ENCODE data around the gene HLA-E.

The HLA-E gene

DNA sequence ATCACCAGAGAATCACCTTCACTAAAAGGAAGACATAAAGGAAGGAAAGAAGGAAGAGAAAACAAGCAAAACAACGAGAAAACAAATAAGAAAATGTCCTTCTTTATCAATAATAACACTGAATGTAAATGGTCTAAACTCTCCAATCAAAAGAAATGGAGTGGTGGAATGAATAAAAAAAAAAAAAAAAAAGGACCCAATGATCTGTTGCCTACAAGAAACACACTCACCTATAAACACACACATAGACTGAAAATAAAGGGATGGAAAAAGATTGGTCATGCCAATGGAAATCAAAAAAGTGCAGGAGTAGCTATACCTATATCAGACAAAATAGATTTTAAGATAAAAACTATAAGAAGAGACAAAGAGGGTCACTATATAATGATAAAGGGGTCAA is 30.2 kb upstream of the HLA-E start:
- Histone ChIP-seq H3K79me2 (ENCODE audit: control insufficient read depth, insufficient read depth, low read length) (no peaks in the 10 kb centered on the region), H3K36me3 (ENCODE audit: control insufficient read depth, insufficient read depth, low read length) (no peaks in the 10 kb centered on the region), H3K4me2 (ENCODE audit: low read length) (no peak overlapping the region), H3K18ac (ENCODE audit: low read length) (no peak overlapping the region), H3K79me1 (ENCODE audit: low read length) (no peaks in the 10 kb centered on the region), H2AK5ac (ENCODE audit: low read length) (no peak overlapping the region), H2BK5ac (ENCODE audit: low read length) (no peak overlapping the region), H3K27ac (ENCODE audit: low read depth, low read length) (no peak overlapping the region), H4K8ac (ENCODE audit: low read depth, low read length) (no peak overlapping the region), H3K23ac (ENCODE audit: low read length) (no peak overlapping the region), H3K27me3 (ENCODE audit: insufficient read depth, low read length, poor library complexity) (peaks cover 29% of the 10 kb centered on the region), H4K5ac (ENCODE audit: low read length) (no peak overlapping the region), H2BK15ac (replicated peaks; ENCODE audit: low read depth) (no peak overlapping the region), H2BK120ac (ENCODE audit: low read depth, low read length) (no peak overlapping the region), H3K56ac (ENCODE audit: low read length) (no peak overlapping the region), H3K9ac (ENCODE audit: low read length) (no peak overlapping the region), H3K4ac (ENCODE audit: low read depth, low read length) (no peak overlapping the region), H3K4me1 (ENCODE audit: control insufficient read depth, low read depth, low read length) (no peaks in the 10 kb centered on the region), H3K4me3 (ENCODE audit: low read length) (no peak overlapping the region)
- DNase-seq, result no peak
- WGBS (ENCODE audit: extremely low coverage, insufficient coverage, low lambda C conversion rate), result no CpG with 5 or more reads among the region's 1 CpG

GRCh38 chr6:30461055-30461454 is 28.3 kb upstream of the HLA-E start:
- Histone ChIP-seq H3K23ac (ENCODE audit: low read length) (no peak overlapping the region), H3K4me3 (ENCODE audit: low read length) (no peak overlapping the region), H4K5ac (ENCODE audit: low read length) (no peak overlapping the region), H3K18ac (ENCODE audit: low read length) (no peak overlapping the region), H2BK5ac (ENCODE audit: low read length) (no peak overlapping the region), H3K79me1 (ENCODE audit: low read length) (no peaks in the 10 kb centered on the region), H3K27me3 (ENCODE audit: insufficient read depth, low read length, poor library complexity) (peaks cover 44% of the 10 kb centered on the region), H3K4me2 (ENCODE audit: low read length) (no peak overlapping the region), H3K56ac (ENCODE audit: low read length) (no peak overlapping the region), H2AK5ac (ENCODE audit: low read length) (no peak overlapping the region), H3K36me3 (ENCODE audit: control insufficient read depth, insufficient read depth, low read length) (no peaks in the 10 kb centered on the region), H3K79me2 (ENCODE audit: control insufficient read depth, insufficient read depth, low read length) (no peaks in the 10 kb centered on the region), H2BK120ac (ENCODE audit: low read depth, low read length) (no peak overlapping the region), H4K8ac (ENCODE audit: low read depth, low read length) (no peak overlapping the region), H3K9ac (ENCODE audit: low read length) (no peak overlapping the region), H3K4me1 (ENCODE audit: control insufficient read depth, low read depth, low read length) (no peaks in the 10 kb centered on the region), H3K27ac (ENCODE audit: low read depth, low read length) (no peak overlapping the region), H3K4ac (ENCODE audit: low read depth, low read length) (no peak overlapping the region), H2BK15ac (replicated peaks; ENCODE audit: low read depth) (no peak overlapping the region)
- no peak for DNase-seq
- WGBS (ENCODE audit: extremely low coverage, insufficient coverage, low lambda C conversion rate), result no CpG with 5 or more reads among the region's 5 CpGs

DNA sequence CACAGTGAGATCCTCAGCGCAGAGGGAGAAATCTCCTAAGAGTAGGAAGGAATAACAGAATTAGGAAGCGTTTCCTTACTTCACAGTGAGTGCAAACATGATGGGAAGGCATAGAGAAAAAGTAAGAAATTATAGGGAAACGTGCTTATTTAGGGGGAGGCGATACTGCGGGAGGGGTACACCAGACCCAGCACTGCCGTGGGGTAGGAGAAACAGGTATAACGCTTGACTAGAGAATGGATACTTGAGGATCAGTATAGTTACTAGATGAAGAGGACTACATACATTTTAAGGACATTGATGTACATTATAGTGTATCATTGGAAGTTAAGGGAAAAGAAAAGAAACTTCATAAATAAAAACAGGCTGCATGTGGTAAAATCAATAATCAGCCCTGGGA is 26.8 kb upstream of the HLA-E start:
- Histone ChIP-seq H3K4me3 (ENCODE audit: low read length) (no peak overlapping the region), H2BK15ac (replicated peaks; ENCODE audit: low read depth) (no peak overlapping the region), H3K4me1 (ENCODE audit: control insufficient read depth, low read depth, low read length) (no peaks in the 10 kb centered on the region), H3K56ac (ENCODE audit: low read length) (no peak overlapping the region), H3K23ac (ENCODE audit: low read length) (no peak overlapping the region), H3K27me3 (ENCODE audit: insufficient read depth, low read length, poor library complexity) (peaks cover 50% of the 10 kb centered on the region), H3K27ac (ENCODE audit: low read depth, low read length) (no peak overlapping the region), H3K79me1 (ENCODE audit: low read length) (no peaks in the 10 kb centered on the region), H2BK5ac (ENCODE audit: low read length) (no peak overlapping the region), H3K9ac (ENCODE audit: low read length) (no peak overlapping the region), H3K79me2 (ENCODE audit: control insufficient read depth, insufficient read depth, low read length) (no peaks in the 10 kb centered on the region), H3K18ac (ENCODE audit: low read length) (no peak overlapping the region), H3K36me3 (ENCODE audit: control insufficient read depth, insufficient read depth, low read length) (no peaks in the 10 kb centered on the region), H2AK5ac (ENCODE audit: low read length) (no peak overlapping the region), H4K8ac (ENCODE audit: low read depth, low read length) (no peak overlapping the region), H3K4ac (ENCODE audit: low read depth, low read length) (no peak overlapping the region), H4K5ac (ENCODE audit: low read length) (no peak overlapping the region), H2BK120ac (ENCODE audit: low read depth, low read length) (no peak overlapping the region), H3K4me2 (ENCODE audit: low read length) (no peak overlapping the region)
- DNase-seq, result no peak
- WGBS (ENCODE audit: extremely low coverage, insufficient coverage, low lambda C conversion rate), result no CpG with 5 or more reads among the region's 7 CpGs

DNA sequence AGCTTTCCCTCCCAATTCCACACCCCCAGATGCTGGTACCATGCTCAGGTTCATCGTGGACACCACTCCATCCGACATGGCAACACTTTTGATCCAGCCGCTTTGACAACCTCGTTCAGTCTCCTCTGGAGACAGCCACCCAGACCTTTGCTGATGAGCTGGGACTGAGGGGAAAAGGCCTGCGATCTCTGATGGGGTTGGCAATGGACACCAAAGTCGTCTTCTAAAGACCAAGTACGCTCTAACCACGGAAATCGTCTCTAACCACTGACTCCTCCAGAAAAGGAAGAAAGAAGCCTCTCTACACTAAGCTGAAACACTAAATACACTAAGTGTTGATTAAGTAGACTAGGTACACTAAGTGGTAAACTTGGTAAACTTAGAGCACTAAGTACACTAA is 26.1 kb upstream of the HLA-E start:
- no peak overlapping the region for H3K4me3 ChIP-seq (ENCODE audit: low read length)
- no peak for DNase-seq

DNA sequence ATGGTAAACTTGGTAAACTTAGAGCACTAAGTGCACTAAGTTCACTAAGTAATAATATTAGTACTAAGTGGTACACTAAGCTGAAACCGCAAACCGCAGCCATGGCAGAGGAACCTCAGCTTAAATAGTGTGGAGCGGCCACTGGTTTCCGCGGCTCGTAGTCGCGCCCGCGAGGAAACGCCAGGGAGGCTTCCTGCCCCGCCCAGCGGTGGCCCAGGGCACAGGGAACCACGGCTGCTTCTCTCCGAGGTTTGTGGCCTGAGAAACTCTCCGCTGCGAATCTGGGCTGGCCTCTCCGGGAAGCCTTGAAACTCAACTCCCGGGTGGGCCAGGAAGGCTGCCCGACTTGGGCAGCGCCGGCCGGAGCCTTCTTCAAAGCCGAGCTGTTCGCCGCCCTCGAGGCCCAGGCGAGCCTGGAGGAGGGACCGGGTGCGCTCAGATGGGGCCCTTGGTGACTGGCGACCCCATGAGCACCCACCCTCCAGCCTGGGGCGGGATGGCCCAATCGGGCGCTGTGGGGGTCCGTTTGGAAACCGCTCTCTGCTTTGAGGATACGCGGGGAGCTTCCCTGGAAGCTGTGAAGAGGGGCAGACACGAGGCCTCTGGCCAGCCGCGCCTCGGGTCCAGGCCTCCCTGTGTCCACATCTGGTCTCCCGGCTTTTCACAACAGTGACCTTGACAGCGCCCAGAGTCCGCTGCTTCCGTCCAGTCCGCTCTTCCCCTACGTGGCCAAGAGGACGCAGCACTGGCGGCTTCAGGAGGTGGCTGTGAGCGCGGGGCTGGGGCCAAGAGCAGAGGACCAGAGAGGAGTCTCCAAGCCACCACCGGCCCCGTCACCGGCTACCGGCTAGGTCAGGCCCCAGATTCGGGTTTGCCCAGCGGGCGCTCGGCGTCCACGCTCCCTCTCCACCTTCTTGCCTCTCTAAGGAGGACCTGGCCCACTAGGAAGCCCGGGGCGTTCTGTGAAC is 25.4 kb upstream of the HLA-E start:
- no peak overlapping the region for H4K5ac ChIP-seq (ENCODE audit: low read length)
- no peaks in the 10 kb centered on the region for H3K79me1 ChIP-seq (ENCODE audit: low read length)
- WGBS (ENCODE audit: extremely low coverage, insufficient coverage, low lambda C conversion rate), result no CpG with 5 or more reads among the region's 64 CpGs
- H3K4ac ChIP-seq (ENCODE audit: low read depth, low read length), result no peak overlapping the region
- no peak overlapping the region for H2BK120ac ChIP-seq (ENCODE audit: low read depth, low read length)
- no peak overlapping the region for H3K4me2 ChIP-seq (ENCODE audit: low read length)
- no peak overlapping the region for H2BK15ac ChIP-seq (replicated peaks; ENCODE audit: low read depth)
- no peak overlapping the region for H2BK5ac ChIP-seq (ENCODE audit: low read length)
- no peak for DNase-seq
- peaks cover 52% of the 10 kb centered on the region for H3K27me3 ChIP-seq (ENCODE audit: insufficient read depth, low read length, poor library complexity)
- no peaks in the 10 kb centered on the region for H3K79me2 ChIP-seq (ENCODE audit: control insufficient read depth, insufficient read depth, low read length)
- H3K9ac ChIP-seq (ENCODE audit: low read length), result no peak overlapping the region
- H3K27ac ChIP-seq (ENCODE audit: low read depth, low read length), result no peak overlapping the region
- no peak overlapping the region for H3K56ac ChIP-seq (ENCODE audit: low read length)
- H3K4me3 ChIP-seq (ENCODE audit: low read length), result no peak overlapping the region
- no peaks in the 10 kb centered on the region for H3K4me1 ChIP-seq (ENCODE audit: control insufficient read depth, low read depth, low read length)
- no peak overlapping the region for H2AK5ac ChIP-seq (ENCODE audit: low read length)
- H3K36me3 ChIP-seq (ENCODE audit: control insufficient read depth, insufficient read depth, low read length), result no peaks in the 10 kb centered on the region
- H3K23ac ChIP-seq (ENCODE audit: low read length), result no peak overlapping the region
- H4K8ac ChIP-seq (ENCODE audit: low read depth, low read length), result no peak overlapping the region
- no peak overlapping the region for H3K18ac ChIP-seq (ENCODE audit: low read length)

More for the DNA sequence above, 26.1 kb upstream of the HLA-E start:
- Histone ChIP-seq H2BK15ac (replicated peaks; ENCODE audit: low read depth) (no peak overlapping the region), H3K27me3 (ENCODE audit: insufficient read depth, low read length, poor library complexity) (peaks cover 52% of the 10 kb centered on the region), H3K4me1 (ENCODE audit: control insufficient read depth, low read depth, low read length) (no peaks in the 10 kb centered on the region), H3K79me1 (ENCODE audit: low read length) (no peaks in the 10 kb centered on the region), H2AK5ac (ENCODE audit: low read length) (no peak overlapping the region), H3K79me2 (ENCODE audit: control insufficient read depth, insufficient read depth, low read length) (no peaks in the 10 kb centered on the region), H3K18ac (ENCODE audit: low read length) (no peak overlapping the region), H3K36me3 (ENCODE audit: control insufficient read depth, insufficient read depth, low read length) (no peaks in the 10 kb centered on the region), H2BK120ac (ENCODE audit: low read depth, low read length) (no peak overlapping the region), H2BK5ac (ENCODE audit: low read length) (no peak overlapping the region), H3K27ac (ENCODE audit: low read depth, low read length) (no peak overlapping the region), H3K4me2 (ENCODE audit: low read length) (no peak overlapping the region), H3K56ac (ENCODE audit: low read length) (no peak overlapping the region), H3K23ac (ENCODE audit: low read length) (no peak overlapping the region), H4K8ac (ENCODE audit: low read depth, low read length) (no peak overlapping the region), H3K9ac (ENCODE audit: low read length) (no peak overlapping the region), H4K5ac (ENCODE audit: low read length) (no peak overlapping the region), H3K4ac (ENCODE audit: low read depth, low read length) (no peak overlapping the region)
- no CpG with 5 or more reads among the region's 9 CpGs for WGBS (ENCODE audit: extremely low coverage, insufficient coverage, low lambda C conversion rate)
